Astrocyte of the spinal cord (primary cell): Measurements from ENCODE around the gene CNNM3.
"Not testable (repeated sequence)": the region's sequence is repeated elsewhere in the genome, so short reads cannot be mapped to it uniquely, and the experiment has no call there.

Source experiments
- DNase-seq: peaks from one replicate; pipeline ENCODE4 v3.0.0; 2011; ENCODE audit warnings: low read depth, low spot score
- H3K4me3 ChIP-seq: 2 replicates; pipeline ENCODE4 v1.5.1; 2011; ENCODE audit warnings: low read depth, mild to moderate bottlenecking, low read length, moderate library complexity
- CTCF ChIP-seq: IDR thresholded peaks from 2 replicates; pipeline ENCODE4 v1.5.1; 2012; ENCODE audit warnings: low read depth, mild to moderate bottlenecking, low read length, inconsistent platforms
- in situ Hi-C: cut with HindIII; loops from 2 replicates; pipeline ENCODE4 v1.10.0; 2017; ENCODE audit warnings: low sequenced_read_pairs

CNNM3 gene

DNA sequence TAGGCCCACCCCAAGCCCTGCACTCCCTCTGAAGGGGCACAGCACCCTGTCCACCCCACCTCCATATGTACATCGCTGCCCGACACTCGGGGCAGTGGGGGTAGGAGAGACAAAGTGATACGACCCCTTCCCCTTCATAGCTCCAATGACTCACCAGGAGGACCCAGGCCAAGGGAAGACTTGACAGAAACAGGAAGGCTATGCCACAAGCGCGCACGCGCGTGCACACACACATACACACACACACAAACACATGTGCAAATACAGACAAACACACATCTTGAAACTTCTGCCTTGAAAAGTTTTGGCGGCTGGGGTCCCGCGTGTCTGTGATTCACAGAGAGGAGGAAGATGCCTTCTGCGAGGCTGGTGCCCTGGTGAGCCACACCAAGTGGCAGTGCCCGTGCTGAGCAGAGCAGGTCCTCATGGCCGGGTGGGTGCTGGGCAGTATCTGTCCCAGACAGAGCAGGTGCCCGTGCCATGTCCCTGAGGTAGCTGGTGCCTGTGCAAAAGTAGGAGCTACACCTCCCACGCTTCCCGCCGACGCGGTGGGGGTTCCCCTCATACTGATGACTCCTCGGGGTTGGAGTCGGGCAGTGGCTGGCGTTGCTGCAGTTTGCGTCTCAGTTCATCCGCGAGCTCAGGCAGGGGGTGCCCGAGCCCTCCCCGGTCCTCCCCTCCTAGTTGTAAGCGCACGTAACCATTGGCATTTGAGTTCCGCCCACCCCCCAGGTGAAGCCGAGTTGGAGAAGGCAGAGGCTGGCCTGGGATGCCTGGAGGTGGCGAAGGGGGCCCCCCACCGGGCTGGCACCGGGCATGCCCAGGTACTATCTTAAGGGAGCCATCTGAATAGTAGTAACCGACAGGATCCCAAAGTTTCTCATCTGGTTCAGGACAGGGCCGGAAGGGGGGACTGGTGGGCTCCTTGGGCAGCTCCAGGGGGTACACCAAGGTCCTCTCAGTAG is 44.3 kb downstream of the CNNM3 start:
- H3K4me3 ChIP-seq: no peak overlapping the region
- in situ Hi-C loops: no loop called here
- TF ChIP-seq CTCF: no peak
- no peak for DNase-seq

DNA sequence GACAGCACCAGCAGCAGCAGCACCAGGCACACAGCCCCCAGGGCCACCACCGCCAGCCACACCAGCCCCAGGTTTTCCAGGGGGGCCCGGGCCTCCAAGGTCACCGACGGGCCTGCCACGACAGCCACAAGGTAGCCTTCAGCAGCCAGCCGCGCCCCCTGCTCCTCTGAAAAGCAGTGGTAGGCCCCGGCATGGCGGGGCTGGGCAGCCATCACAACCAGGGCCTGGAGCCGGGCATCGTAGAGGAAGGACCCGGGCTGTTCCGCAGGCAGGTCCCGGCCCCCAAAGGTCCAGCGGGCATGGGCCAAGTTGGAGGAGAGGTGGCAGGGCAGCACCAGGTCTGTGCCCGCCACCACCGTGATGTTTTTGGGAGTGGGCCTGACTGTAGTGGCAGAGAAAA is 45.0 kb downstream of the CNNM3 start:
- H3K4me3 ChIP-seq: no peak overlapping the region
- no peak for DNase-seq
- TF ChIP-seq CTCF: no peak
- in situ Hi-C loops: no loop called here

DNA sequence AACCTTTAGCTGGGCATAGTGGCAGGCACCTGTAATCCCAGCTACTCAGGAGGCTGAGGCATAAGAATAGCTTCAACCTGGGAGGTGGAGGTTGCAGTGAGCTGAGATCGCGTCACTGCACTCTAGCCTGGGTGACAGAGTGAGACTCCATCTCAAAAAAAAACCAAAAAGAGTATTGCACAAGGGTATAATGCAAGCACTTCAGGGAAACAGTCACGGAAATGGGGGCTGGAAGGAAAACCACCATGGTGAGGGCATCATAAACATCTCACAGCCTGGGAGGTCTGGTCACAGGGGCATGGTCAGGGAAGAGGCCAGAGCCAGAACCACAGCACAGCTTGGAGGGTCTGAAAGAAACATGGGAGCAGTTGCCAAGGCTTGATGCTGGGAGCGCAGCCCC is 47.0 kb downstream of the CNNM3 start:
- in situ Hi-C loops, H3K4me3 ChIP-seq, DNase-seq: not testable (repeated sequence)

DNA sequence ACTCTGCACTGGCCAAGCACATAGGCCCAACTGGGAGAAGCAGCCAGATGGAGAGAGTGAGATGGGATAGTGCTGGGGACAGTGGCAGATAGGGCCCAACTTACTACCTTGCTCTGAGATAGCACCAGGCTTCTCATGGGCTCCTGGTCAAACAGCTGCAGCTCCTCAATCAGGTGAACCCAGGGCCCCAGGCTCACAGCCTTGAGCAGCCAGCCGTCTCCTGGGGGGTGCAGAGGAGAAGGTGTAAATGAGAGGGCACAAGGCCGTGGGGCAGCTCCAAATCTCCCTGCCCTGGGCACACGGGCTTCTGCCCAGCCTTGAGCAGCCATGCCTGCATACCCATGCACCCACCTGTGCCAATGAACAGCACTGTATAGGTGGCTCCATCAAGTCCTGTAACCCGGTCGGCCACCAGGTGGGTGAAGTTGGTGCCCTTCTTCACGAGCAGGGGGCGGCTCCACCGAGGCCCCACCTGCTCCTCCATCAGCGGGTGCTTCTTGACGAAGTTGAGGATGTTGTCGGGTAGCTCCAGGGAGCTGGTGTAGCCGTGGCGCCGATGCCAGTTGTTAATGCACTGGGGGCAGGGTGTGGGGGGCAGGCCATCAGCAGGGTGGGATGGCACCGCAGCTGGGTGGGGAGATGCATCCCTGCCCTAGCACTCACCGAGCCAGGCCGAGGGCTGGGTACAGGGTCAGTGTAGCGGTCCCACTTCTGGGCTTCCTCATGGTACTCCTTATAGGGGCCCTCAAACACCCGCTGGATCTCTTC is 47.7 kb downstream of the CNNM3 start:
- in situ Hi-C loops: no loop called here
- no peak overlapping the region for H3K4me3 ChIP-seq
- no peak for TF ChIP-seq CTCF

GRCh38 chr2:96864343-96865091 is 48.4 kb downstream of the CNNM3 start:
- no peak overlapping the region for H3K4me3 ChIP-seq
- no peak for DNase-seq
- TF ChIP-seq CTCF: no peak
- in situ Hi-C loops: no loop called here

More for the DNA sequence above, 47.7 kb downstream of the CNNM3 start:
- no peak for DNase-seq

- TF ChIP-seq CTCF: no peak
- DNase-seq: no peak
- in situ Hi-C loops: no loop called here
- no peak overlapping the region for H3K4me3 ChIP-seq
Observed at GRCh38 chr2:96865654-96866053, 49.6 kb downstream of the CNNM3 start.
